C4-2B (cell line): Measurements from ENCODE around the gene PALMD.

Experiments
- H3K27ac ChIP-seq: fragments of 450-650 bp; 2 replicates; pipeline ENCODE4 v1.5.1; 2017
- ZFX ChIP-seq: fragments of 450-650 bp; IDR thresholded peaks from 2 replicates; pipeline ENCODE4 v1.6.1; 2017
- TF ChIP-seq, protein P1 (sequence below): fragments of 450-650 bp; conservative IDR thresholded peaks from 2 replicates; pipeline ENCODE4 v1.5.1; 2017; ENCODE audit warnings: mild to moderate bottlenecking

Gene PALMD

DNA sequence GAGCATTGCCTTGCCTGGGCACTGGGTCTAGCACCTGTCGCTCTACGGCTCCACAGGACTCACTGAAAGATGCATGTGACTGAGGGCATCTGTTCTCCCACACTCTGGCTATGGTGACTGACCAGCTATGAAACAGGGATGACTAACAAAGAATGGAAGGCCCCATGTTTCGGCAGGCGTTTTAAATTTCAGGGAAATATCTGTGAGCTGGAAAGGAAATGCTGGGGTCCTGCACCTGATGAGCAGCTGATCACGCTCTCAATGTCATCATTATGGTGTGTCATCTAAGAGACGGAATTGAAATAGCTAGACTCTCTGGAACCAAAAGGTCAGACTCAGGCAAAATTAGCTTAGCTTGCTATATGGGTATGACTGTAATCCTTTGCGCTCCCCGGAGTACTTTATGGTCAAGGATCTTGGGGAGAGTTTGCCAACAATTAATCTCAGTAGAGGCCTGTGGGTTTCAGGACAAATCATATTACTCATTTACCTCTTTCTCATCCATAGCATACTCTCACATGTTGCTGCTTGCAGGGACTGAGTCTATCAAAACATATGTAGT is 24.5 kb upstream of the PALMD start:
- H3K27ac ChIP-seq = no peak overlapping the region
- TF ChIP-seq, protein P1, sequence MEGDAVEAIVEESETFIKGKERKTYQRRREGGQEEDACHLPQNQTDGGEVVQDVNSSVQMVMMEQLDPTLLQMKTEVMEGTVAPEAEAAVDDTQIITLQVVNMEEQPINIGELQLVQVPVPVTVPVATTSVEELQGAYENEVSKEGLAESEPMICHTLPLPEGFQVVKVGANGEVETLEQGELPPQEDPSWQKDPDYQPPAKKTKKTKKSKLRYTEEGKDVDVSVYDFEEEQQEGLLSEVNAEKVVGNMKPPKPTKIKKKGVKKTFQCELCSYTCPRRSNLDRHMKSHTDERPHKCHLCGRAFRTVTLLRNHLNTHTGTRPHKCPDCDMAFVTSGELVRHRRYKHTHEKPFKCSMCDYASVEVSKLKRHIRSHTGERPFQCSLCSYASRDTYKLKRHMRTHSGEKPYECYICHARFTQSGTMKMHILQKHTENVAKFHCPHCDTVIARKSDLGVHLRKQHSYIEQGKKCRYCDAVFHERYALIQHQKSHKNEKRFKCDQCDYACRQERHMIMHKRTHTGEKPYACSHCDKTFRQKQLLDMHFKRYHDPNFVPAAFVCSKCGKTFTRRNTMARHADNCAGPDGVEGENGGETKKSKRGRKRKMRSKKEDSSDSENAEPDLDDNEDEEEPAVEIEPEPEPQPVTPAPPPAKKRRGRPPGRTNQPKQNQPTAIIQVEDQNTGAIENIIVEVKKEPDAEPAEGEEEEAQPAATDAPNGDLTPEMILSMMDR = no peak
- TF ChIP-seq ZFX = no peak

- TF ChIP-seq, protein P1 = no peak
- TF ChIP-seq ZFX = no peak
- no peak overlapping the region for H3K27ac ChIP-seq
Measured at GRCh38 chr1:99622702-99623347, 23.1 kb upstream of the PALMD start.

GRCh38 chr1:99623554-99623953 is 22.4 kb upstream of the PALMD start:
- H3K27ac ChIP-seq = no peak overlapping the region
- TF ChIP-seq, protein P1 = no peak

- H3K27ac ChIP-seq = no peak overlapping the region
- TF ChIP-seq, protein P1 = no peak
- no peak for TF ChIP-seq ZFX
Measured at GRCh38 chr1:99627615-99628014, 18.3 kb upstream of the PALMD start.

DNA sequence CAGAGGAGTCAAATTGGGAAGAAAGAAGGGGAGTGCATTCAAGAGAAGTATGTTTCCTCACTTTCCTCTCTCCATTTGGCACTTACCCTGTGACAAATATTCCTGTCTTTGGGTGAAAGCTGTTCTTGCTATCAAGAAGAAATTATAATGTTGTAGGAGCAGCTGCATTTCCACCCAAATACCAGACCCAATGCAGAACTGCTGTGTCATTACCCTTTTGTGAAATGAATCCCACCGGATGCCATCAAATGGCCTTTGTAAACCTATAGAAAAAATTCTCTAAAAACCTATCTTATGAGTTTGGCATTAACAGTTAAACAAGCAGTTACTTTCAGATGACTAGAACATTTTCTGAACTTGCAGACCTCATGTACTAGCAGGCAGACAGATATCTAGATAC is 16.7 kb upstream of the PALMD start:
- H3K27ac ChIP-seq = no peak overlapping the region
- TF ChIP-seq ZFX = no peak
- TF ChIP-seq, protein P1 = no peak

DNA sequence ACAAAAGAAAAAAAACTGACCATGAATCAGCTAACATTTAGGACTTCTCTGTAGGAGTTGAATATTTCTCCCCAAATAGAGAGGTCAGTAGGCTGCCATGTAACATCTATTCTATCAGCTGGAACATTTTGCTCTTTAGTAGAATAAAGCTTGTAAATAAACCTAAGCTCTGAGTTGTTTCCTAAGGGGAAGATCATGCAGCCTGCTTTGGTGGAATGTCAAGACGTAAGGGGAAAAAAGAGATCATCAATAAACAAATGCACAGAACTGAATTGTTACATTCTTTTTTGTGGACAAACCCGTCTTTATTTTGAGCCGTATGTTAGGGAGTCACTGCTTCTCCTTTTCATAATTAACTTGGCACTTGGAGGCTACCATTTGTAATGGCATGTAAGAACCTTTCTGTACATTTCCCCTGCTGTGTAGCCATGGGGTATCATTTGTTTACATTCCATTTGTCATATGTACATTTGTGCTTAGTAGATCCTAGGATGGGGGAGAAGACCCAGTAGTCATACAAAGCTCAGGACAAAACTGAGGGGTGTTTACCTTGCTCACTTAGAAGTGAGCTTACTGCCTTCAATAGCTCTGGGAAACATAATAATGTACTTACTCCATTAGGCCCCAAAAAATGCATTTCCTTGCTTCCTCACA is 10.8 kb upstream of the PALMD start:
- TF ChIP-seq ZFX = no peak
- TF ChIP-seq, protein P1 = no peak
- H3K27ac ChIP-seq = no peak overlapping the region

- no peak for TF ChIP-seq ZFX
- TF ChIP-seq, protein P1 = no peak
- H3K27ac ChIP-seq = no peak overlapping the region
Measured at GRCh38 chr1:99635664-99636063, 10.2 kb upstream of the PALMD start.
